SKM-1 (cell line): ENCODE results near the gene HDAC3.

ENCODE experiments used
- DNase-seq: peaks from one replicate; lab custom pipeline; 2025; ENCODE audit not compliant: unreplicated experiment; lab: John Stamatoyannopoulos, UW

Gene HDAC3

DNA sequence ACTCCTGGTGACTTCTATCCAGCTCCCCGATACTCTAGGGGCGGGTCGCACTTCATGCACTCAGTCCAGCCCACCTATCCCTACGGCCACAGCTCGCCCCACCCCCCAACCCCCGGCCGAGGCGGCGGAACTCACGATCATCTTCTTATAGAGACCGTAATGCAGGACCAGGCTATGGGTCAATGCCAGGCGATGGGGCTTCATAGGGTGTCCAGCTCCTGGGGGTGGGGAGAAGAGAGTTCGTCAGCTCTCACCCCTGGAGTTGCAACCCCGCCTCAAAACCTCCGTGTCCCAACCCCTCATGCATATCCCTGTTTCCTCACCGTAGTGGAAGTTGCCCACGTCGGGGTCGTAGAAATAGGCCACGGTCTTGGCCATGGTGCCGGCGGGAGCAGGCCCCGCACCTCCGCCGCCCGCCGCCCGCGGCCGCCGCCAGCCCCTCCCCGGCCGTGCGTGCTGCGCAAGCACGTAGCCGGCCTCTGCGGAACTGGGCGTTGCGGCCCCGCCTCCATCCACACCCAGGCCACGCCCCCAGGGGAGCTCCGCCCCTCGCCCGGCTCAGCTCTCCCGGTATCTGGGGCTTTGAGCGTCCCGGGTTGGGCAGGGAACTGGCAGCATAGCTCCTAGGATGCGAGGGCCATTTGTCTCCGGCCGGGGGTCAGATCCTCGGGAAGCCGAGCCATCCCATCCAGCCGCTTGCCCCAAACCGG lies at the start of gene HDAC3, which contains the start of gene RELL2:
HDAC3 (minus strand) TSS at position 437 of the 710 bp plus-strand sequence; CDS start at position 378, 59 bp downstream.
RELL2 (plus strand) TSS at position 585 of the 710 bp plus-strand sequence. CDS start 1,229 bp downstream, outside the sequence.
- peak; percentile 71 for DNase-seq

DNA sequence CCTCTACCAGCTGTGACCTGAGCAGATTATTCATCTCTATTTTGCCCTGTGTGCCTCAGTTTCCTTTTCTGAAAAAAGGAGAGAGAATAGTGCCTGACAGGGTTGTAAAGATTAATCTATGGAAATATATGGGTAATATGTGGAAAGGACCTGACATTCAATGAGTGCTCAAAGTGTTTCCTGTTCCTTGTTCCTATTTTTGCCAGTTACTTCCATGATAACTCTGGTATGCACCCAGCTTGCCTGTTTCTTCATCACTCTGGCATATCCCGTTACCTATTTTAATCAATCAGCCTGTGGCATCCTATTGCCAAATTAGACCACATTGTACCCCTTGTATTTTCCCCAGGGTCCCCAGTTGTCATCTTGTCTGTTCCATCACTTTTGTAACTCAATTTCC lies 48.9 kb upstream of the HDAC3 start:
- DNase-seq, result peak; percentile 18

DNA sequence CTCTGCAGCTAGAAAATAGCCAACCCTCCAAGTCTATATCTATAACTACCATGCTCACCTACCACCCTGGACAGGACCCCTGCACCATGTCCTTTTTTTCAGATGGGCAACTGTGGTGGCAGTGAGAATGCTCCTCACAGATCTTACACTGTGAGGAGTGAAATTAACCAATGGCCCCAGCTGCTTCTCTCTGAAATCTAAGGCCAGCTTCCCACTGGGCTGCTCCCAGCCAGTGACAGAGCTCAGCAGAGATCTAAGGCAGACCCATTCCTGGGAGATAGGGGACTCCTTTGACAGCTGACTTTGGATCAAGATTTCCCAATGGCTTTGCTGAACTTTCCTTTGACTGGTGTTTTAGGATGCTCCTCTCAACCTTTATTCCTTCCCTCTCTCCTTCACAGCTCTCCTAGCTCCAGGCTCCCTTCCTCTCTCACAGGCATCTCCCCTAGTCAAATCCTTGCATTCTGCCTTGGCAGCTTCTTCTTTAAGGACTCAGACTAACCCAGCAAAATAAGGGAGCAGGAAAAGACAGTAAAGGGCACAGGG lies 47.0 kb upstream of the HDAC3 start:
- no peak for DNase-seq

DNA sequence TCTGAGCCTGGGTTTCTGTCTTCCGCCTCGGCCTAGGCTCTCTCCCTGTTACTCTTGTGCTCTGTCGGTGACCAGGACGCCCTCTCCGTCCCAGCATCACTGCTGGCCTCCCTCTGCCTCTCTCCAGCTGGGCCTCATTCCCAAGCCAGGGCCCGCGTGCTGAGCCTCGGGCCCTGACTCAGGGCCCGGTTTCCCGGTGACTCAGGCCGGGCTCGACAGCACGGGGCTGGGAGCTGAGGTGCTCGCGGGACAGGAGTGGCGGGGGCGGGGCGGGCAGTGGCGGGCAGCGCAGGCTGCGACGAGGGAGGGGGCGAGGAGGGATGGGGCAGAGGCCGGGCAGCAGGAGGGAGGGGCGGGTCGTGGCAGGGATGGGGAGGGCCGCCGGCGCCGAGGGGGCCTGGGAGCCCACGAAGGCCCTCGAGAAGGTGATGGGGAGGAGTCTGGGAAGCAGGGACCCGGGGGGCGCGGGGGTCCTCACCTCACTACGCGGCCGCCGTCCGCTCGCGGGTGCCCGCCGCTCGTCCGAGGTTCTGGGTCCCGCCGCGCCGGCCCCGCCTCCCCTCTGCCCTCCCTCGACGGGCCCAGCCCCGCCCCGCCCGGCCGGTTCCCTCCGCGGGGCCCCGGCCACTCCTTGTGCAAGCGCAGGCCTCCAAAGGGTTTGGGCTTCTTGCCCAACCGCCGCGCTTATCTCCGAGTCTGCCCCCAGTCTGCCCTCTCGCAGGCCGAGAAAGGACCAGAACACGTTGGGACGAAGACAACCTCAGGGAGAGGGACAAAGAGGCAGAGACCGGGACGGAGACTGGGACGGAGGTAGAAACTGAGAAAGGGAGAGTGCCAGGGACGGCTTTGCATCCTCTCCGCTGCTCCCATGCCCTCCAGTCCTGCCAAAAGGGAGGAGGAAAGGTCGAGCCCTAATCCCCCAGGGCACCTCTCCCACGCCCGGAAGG lies 45.3 kb upstream of the HDAC3 start, which contains the start of gene ARAP3:
ARAP3 (minus strand) TSS at position 536 of the 947 bp plus-strand sequence. CDS start 1,744 bp downstream, outside the sequence.
- peak; percentile 87 for DNase-seq

DNA sequence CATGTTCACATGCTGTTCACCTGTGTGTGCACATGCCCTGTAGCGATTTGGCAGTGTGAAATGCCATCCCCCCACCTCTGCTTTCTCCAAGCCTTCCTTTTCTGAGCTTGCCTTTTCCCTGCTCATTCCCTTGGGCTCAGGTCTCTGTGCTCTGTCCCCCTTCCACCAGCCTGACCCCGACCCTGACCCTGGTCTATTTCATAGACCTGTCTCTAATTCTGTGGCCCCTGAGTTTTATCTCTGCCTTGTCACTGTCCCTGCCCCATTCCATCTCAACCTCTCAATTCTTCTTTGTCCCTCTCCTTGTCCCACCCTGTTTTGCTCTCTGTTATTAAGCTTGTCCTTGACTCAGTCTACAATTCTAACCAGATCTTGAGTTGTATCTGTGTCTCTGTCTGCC lies 44.6 kb upstream of the HDAC3 start:
- no peak for DNase-seq

DNA sequence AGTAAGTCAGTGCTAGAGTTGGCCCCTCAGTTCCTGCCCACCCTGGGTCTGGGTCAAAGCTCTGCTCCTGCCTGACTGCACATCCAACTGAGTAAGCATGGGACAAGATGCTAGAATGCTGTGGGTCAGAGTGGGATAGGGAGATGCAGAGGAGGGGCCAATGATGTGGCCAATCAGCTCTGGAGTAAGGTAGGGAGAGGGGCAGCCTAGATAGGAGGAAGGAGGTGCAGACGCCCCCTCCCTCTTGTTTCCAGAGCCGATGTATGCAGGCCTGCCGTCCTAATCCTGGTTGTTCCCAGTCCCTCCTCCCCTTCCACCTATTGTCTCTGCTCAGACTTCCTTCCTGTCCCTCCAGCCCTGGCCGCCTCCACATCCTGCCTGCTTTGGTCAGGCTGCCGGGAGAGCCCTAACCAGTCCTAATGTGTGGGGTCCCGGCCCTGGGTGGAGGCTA lies 44.1 kb upstream of the HDAC3 start:
- no peak for DNase-seq

DNA sequence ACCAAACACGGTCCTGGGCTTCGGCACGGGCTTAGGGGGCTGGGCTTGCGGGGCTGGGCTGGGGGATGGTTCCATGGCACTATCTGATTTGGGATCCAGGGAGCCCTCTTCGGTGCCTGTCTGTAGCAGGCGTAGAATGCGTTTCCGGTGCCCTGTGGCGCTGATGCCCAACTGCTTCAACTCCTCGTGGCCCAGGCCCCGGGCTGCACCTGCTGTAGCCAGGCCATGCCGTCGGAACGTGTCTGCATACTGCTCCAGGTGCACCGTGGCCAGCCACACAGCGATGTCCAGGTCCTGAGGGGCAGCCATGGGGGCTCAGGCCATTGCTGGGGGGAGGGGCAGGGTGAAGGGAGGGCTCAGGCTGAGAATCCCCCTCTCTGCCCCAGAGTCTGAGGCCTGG lies 43.5 kb upstream of the HDAC3 start:
- no peak for DNase-seq

DNA sequence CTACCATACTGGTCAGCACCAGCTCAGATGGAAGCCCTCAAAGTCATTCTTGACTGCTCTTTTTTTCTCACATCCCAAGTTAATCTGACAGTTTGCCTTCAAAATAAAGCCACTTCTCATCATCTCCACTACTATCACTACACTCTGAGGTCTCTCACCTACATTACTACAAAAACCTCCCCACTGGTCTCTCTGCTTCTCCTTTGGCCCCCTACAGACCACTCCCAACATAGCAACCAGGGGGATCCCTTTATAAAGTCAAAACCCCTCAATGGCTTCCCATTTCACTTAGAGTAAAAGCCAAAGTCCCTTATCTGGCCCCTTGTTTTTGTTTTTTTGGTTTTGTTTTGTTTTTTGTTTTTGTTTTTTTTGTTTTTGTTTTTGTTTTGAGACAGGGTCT lies 40.8 kb upstream of the HDAC3 start:
- DNase-seq, result no peak

DNA sequence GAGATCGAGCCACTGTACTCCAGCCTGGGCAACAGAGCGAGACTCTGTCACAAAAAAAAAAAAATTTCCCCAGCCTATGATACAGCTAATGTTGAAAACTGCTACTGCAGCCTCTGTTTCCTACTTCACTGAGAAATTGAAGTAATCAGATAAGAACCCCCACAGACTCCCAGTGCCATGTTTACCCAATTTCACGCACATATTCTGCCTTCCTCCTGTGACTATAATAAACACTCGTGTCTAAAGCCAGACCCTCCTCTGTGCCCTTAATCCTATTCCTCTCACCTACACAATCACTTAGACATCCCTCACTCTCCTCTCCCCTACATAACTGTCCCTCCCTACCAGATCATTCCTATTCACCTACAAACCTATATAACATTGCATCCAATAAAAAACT lies 39.0 kb upstream of the HDAC3 start:
- DNase-seq, result no peak

DNA sequence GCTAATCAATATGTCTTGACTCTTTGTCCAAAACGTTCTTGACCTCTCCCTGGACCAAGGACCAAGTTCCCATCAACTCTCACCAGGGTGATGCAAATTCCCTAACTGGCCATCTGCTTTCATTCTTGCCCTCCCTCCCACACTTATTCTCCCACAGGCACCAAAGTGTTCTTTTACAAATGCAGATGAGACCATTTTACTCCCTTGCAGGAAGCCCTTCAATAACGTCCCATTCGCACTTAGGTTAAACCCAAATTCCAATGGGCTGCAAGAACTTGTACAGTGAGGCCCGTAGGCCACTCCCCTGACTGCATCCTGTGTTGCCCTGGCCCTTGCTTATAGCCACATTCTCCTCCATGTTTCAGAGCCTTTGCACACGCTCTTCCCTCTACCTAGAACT lies 38.1 kb upstream of the HDAC3 start:
- DNase-seq, result no peak

DNA sequence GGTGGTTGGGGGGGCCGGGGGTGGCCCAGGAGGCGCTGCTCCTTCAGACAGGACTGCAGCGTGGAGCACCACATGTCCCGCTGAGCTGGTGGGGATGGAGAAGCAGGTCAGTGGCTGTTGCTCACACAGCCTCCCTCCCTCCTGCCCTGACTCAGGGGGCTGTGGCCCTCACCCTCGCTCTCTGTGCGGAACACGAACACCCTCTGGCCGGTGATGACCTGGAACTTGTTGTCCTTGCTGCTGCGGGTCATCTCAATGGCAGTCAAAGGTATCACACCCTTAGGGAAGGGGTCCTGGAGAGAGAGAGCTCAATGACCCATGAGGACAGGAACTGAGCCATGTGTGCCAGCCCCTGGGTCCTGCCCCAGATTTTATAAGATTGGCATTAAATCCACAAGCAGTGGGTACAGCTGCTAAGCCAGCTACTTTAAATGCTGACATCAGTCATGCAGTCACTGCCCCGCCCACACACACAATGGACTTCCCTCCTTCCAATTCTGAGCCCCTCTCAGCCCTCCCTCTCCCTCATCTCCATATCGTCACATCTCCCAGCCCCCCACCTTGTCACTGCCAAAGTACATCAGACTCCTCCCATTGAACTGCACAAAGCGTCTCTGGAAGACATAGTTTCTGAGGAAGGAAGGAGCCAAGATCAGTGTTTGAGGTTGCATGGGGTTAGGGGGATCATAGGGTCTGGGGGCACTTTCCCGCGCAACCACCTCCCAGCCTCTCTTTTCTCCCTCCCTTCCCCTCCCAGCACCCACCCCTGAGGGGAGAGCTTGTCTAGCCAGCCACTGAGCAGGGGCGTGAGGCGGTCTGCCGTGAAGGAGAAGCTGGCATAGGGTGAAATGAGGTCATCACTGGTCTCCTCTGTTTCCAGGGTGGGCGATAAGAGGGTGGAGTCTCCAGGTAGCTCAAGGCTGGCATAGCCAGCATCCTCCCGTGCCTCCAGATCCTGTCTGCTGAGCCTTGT lies 36.5 kb upstream of the HDAC3 start:
- no peak for DNase-seq

DNA sequence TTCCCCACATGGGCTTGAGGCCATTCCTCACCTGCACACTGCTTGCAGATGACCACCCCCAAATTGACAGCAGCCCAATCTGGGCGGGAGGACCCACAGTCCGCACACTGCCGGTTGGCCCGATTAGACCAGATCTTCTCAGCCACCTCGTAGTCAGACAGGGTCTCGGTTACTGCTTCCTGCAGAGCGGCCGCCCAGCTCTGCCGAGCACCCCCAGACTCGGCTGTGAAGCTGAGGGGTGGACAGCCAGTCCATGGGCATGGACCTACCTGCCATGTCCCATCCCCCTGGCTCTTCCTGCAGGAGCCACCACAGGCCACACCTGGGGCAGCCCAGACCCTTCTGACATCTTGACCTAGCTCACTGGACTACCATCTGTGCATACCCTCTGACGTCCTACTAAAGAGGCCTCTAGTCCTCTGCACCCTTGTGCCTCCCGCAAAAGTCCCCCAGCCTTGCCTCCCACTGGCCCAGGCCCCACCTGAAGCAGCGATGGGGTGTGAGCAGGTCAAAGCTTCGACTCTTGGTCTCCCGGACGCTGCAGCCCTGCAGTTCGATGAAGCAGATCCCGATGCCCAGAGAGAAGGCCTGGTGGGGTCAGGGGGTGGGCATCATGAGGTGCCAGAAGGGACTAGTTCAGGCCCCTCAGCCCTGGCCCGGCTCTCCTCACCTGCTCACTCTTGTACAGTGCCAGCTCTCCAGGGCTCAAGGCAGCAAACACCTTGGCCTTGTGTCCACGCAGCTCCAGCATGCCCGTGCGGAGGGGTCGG lies 35.6 kb upstream of the HDAC3 start:
- no peak for DNase-seq

DNA sequence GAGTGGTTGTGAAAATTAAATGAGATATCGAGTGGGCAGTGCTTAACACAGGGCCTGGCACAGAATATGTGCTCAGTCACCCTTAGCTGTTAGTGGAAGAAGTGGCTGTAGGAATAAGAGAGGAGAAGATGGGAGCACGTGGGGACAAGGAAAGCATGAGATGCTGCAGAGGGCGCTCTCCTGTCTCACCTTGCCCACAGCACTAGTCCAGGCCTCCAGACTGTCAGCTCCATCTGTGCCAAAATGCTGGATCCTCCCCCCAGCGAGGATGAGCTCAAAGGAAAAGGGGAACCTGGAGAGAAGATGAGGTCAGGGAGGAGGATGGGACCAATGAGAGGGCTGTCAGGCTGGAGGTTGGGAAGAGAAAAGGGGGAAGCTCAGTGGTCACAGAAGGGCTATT lies 32.9 kb upstream of the HDAC3 start:
- no peak for DNase-seq

DNA sequence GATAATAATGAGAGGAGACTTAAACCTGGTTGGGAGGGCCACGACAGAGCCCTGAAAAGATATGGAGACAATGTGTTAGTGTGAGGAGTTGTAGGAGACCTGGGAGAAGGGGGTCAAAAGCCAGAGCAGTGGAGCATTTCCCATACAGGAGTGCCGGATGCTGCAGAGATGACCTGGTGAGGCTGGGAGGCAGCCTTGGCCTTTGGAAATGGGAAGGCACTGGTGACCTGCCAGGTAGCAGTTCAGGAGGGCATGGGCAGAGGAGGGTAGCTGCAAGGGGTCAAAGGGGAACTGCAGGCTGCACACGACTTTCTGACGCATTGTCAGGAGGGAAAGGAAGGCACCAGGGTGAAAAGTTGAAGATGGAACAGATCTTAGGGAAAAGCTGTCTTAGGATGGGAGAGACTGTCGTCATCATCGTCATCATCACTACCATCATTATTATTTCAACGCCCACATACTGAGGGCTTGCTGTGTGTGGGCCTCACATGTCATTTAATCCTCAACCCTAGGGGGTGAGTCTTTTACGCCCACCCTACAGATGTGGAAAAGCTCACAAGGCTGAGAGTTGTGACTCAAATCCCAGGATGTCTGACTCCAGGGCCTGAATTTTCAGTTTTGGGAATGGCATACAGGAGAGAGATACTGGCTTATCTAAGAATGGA lies 32.1 kb upstream of the HDAC3 start:
- no peak for DNase-seq

DNA sequence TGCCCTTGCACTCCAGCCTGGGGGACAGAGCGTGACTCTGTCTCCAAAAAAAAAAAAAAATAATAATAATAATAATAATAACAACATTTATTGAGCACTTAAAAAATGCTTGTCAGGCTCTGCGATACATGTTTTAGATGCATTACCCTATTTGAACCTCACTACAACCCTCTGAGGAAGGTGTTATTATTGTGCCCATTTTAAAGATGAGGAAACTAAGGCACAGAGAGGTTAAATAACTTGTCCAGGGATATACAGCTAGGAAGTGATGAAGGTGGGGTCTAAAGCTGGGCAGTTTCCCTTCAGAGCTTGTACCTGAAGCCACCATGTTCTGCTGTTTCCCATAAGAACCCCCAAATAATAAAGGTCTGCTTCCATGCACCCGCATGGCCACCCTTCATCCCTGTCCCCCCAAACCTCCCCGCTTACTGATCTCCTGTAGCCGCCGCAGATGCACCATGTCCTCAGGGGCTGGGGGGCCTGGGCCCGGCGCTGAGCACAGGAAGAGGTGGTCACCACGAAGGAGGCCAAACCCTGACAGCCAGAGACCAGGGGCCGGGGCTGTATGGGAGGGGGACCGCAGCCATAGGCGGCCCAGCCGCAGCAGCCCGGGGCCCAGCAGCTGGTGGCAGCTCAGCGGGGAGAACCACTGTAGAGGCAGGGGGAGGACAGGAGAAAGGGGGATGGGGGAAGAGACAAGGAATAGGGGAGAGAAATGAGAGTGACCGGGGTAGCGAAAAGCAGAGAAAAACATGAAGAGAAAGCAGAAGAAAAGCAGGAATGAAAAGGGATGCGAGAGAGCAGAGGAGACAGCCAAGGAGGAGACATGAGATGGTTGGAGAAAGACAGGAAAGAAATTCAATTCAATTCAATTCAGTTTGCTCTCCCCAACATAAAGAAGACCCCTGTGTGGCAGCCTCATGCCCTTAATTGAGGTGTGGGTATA lies 29.6 kb upstream of the HDAC3 start:
- DNase-seq, result no peak

DNA sequence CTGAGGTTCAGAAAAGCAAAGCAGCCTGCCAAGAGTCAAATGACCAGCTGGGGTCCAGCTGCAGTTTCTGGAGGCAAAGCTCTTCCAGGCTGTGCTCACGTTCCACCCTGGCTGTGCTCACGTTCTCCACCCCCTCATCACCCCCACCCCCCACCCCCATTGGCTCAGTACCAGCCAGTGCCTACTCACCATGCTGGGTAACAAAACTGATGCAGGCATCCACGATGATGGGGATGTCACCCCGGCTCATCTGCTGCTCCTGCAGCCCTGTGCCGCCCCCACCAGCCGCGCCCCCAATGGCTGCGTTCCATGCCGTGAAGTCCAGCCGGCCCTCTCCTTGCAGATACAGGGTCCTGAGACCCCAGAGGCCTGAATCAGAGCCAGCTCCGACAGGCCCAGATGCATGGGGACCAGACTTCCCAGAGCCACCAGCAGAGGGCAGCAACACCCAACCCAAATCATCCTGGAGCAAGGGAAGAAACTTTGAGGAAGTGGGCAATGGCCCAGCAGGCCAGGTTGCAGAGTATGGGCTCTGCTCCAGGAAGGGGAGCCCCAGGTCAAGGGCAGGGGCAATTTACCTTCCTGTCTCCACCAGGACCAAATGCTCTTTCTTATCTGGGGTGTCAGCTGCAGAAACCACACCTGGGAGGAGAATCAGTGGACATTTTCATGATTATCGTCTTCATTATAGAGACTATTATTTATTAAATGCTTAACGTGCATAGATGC lies 28.2 kb upstream of the HDAC3 start:
- DNase-seq, result peak; percentile 81

DNA sequence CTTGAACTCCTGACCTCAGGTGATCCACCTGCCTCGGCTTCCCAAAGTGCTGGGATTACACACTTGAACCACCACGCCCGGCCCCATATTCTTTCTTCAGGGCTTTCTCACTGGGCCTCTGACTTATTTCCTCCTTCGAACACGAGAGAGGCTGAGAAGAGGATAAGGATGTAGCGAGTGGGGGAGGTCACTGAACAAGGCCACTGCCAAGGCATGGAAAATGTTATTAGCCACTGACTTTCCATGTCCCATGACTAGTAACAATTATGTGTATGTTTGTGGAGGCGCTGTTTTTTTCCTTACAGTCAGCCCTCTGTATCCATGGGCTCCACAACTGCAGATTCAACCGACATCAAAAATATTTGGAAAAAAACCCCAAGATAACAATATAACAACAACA lies 26.9 kb upstream of the HDAC3 start:
- DNase-seq, result no peak
